AG09309 (cell line): ENCODE data around the gene ARIH2.

Source experiments
- DNase-seq: peaks from one replicate; pipeline ENCODE4 v3.0.0-alpha.2; 2010; ENCODE audit warnings: low read depth
- H3K4me3 ChIP-seq: 2 replicates; pipeline ENCODE4 v1.5.1; 2011; ENCODE audit warnings: mild to moderate bottlenecking, low read depth, low read length, moderate library complexity; ENCODE audit not compliant: control insufficient read depth
- CTCF ChIP-seq: IDR thresholded peaks from 2 replicates; pipeline ENCODE4 v1.5.1; 2011; ENCODE audit warnings: mild to moderate bottlenecking, low read depth, low read length, inconsistent platforms; ENCODE audit not compliant: insufficient read depth, control insufficient read depth; ENCODE audit errors: missing control alignments

ARIH2 gene

GRCh38 chr3:48918388-48919214, at the start of gene ARIH2:
Gene ARIH2 (plus strand): TSS chr3:48918842. CDS start chr3:48927559, 8,717 bp downstream.
- peak; percentile 61 for DNase-seq
- peak within 1 kb of the TSS; percentile 72 for H3K4me3 ChIP-seq
- TF ChIP-seq CTCF, result no peak

GRCh38 chr3:48877671-48878070, 41.0 kb upstream of the ARIH2 start:
- no peak for DNase-seq

DNA sequence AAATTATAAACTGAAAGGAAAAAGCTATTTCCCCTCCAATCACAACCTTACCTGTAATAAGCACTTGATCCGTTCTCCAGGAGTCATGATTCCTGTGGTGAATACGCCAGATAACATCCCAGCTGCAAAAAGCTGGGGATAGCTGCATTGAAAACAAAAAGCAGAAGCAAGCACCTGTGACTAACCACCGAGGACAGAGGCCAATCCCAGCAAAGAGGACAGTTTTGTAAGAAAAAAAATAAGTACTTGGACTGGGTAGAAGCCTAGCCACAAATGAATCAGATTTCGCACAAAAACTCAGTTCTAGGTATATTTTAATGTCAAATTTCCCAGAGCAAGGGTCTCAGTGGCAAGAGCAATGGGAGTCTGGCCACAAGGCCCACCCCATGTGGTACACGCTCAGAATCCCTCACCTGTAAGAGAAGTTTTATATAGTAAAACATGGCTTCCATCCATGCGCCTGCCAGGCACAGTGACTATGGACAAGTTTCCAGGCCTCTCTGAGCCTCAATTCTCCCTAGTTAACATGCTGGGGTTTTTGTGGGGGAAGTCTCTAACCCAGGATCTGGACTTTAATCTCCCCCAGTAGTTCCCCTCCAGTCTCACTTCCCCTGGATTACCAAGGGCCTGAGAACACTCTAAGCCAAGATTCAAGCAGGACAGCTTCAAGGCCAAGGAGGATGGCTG, 39.2 kb upstream of the ARIH2 start:
- no peak overlapping the region for H3K4me3 ChIP-seq
- no peak for TF ChIP-seq CTCF
- DNase-seq, result no peak

More at GRCh38 chr3:48877671-48878070, 41.0 kb upstream of the ARIH2 start:
- no peak for TF ChIP-seq CTCF
- H3K4me3 ChIP-seq, result no peak overlapping the region

DNA sequence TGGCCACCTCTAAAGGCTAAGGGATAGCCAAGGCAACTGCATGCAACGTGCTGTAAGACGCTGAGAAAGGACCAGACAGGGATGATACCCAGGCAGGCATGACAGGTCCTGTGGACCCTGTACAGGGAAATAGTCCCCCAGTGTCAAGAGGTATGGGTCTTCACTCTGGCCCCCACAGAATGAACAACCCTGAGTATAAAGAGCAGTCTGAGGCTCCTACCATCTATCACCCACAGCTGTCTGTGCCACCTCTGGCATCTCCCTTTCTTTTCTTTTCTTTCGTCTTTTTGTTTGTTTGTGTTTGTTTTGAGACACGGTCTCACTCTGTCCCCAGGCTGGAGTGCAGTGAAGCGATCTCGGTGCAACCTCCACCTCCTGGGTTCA, 38.7 kb upstream of the ARIH2 start:
- no peak for TF ChIP-seq CTCF
- no peak for DNase-seq
- H3K4me3 ChIP-seq, result no peak overlapping the region

DNA sequence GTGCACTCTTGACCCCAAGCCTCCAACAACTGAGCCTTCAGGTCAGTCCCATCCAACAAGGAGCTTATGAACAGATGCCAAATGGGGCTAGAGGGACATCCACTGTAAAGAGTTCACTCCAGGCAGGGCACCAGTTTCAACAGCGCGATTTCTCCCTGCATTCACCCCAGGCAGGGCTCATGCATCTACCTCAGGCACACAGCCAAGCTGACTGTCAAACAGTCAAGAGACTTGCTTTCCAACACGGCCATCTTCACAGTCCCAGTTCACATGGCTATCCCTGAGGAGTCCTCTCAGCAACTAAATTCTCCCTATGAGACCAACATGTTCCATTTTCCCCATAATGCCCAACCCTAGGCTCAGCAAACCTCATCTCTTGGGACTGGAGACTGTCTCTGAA, 37.6 kb upstream of the ARIH2 start:
- TF ChIP-seq CTCF, result no peak
- no peak for DNase-seq
- H3K4me3 ChIP-seq, result no peak overlapping the region

GRCh38 chr3:48881652-48882114, 37.0 kb upstream of the ARIH2 start:
- H3K4me3 ChIP-seq, result no peak overlapping the region
- no peak for TF ChIP-seq CTCF
- DNase-seq, result no peak
